ENCODE results near the gene DLX6.
A peak's percentile ranks its signal among the peaks of the same experiment; 100 is the strongest.
"Not testable (repeated sequence)": the region's sequence is repeated elsewhere in the genome, so short reads cannot be mapped to it uniquely, and the experiment has no call there.

DLX6 gene

GRCh38 chr7:97024209-97025129 is 19.1 kb downstream of the DLX6 start, which contains the start of gene DLX5:
Gene DLX5, minus strand, starts transcription at chr7:97024831. Its CDS starts 208 bp downstream, at chr7:97024623.
- H3K36me3 ChIP-seq (ENCODE audit: control insufficient read depth, insufficient read depth, low read length), result no peaks in the 10 kb centered on the region
- H3K4me3 ChIP-seq (ENCODE audit: low read length), result no peak within 1 kb of the TSS
- peaks cover 83% of the 10 kb centered on the region for H3K27me3 ChIP-seq (ENCODE audit: control insufficient read depth, insufficient read depth, low read length)
- H3K4me1 ChIP-seq (ENCODE audit: control insufficient read depth, insufficient read depth, low read length), result peaks cover 33% of the 10 kb centered on the region
- no peaks in the 10 kb centered on the region for H3K9me3 ChIP-seq (ENCODE audit: control insufficient read depth, low read length)
- no peak within 1 kb of the TSS for H3K9ac ChIP-seq (ENCODE audit: low read length)

GRCh38 chr7:97025130-97025499 is 19.8 kb downstream of the DLX6 start:
- H3K9me3 ChIP-seq (ENCODE audit: control insufficient read depth, low read length), result no peaks in the 10 kb centered on the region
- no peak overlapping the region for H3K4me3 ChIP-seq (ENCODE audit: low read length)
- no peaks in the 10 kb centered on the region for H3K36me3 ChIP-seq (ENCODE audit: control insufficient read depth, insufficient read depth, low read length)
- H3K4me1 ChIP-seq (ENCODE audit: control insufficient read depth, insufficient read depth, low read length), result peaks cover 33% of the 10 kb centered on the region
- H3K27me3 ChIP-seq (ENCODE audit: control insufficient read depth, insufficient read depth, low read length), result peaks cover 77% of the 10 kb centered on the region
- no peak overlapping the region for H3K9ac ChIP-seq (ENCODE audit: low read length)

GRCh38 chr7:97025983-97026714 is 20.8 kb downstream of the DLX6 start:
- Histone ChIP-seq H3K36me3 (ENCODE audit: control insufficient read depth, insufficient read depth, low read length) (no peaks in the 10 kb centered on the region), H3K4me3 (ENCODE audit: low read length) (no peak overlapping the region), H3K4me1 (ENCODE audit: control insufficient read depth, insufficient read depth, low read length) (peaks cover 32% of the 10 kb centered on the region), H3K27me3 (ENCODE audit: control insufficient read depth, insufficient read depth, low read length) (peaks cover 67% of the 10 kb centered on the region), H3K9me3 (ENCODE audit: control insufficient read depth, low read length) (no peaks in the 10 kb centered on the region), H3K9ac (ENCODE audit: low read length) (no peak overlapping the region)

- H3K9me3 ChIP-seq (ENCODE audit: control insufficient read depth, low read length), result no peaks in the 10 kb centered on the region
- H3K4me1 ChIP-seq (ENCODE audit: control insufficient read depth, insufficient read depth, low read length), result peaks cover 25% of the 10 kb centered on the region
- peaks cover 60% of the 10 kb centered on the region for H3K27me3 ChIP-seq (ENCODE audit: control insufficient read depth, insufficient read depth, low read length)
- H3K4me3 ChIP-seq (ENCODE audit: low read length), result peak overlapping the region; percentile 49
- H3K36me3 ChIP-seq (ENCODE audit: control insufficient read depth, insufficient read depth, low read length), result no peaks in the 10 kb centered on the region
- no peak overlapping the region for H3K9ac ChIP-seq (ENCODE audit: low read length)
Measured at GRCh38 chr7:97026715-97027426, 21.5 kb downstream of the DLX6 start.

GRCh38 chr7:97027427-97028234 is 22.3 kb downstream of the DLX6 start:
- peak overlapping the region; percentile 49 for H3K4me3 ChIP-seq (ENCODE audit: low read length)
- H3K9ac ChIP-seq (ENCODE audit: low read length), result no peak overlapping the region
- no peaks in the 10 kb centered on the region for H3K36me3 ChIP-seq (ENCODE audit: control insufficient read depth, insufficient read depth, low read length)
- H3K9me3 ChIP-seq (ENCODE audit: control insufficient read depth, low read length), result no peaks in the 10 kb centered on the region
- peaks cover 58% of the 10 kb centered on the region for H3K27me3 ChIP-seq (ENCODE audit: control insufficient read depth, insufficient read depth, low read length)
- peaks cover 23% of the 10 kb centered on the region for H3K4me1 ChIP-seq (ENCODE audit: control insufficient read depth, insufficient read depth, low read length)

GRCh38 chr7:97034213-97034852 is 29.0 kb downstream of the DLX6 start:
- H3K4me1 ChIP-seq (ENCODE audit: control insufficient read depth, insufficient read depth, low read length); H3K27me3 ChIP-seq (ENCODE audit: control insufficient read depth, insufficient read depth, low read length); H3K4me3 ChIP-seq (ENCODE audit: low read length); H3K9ac ChIP-seq (ENCODE audit: low read length); H3K9me3 ChIP-seq (ENCODE audit: control insufficient read depth, low read length); H3K36me3 ChIP-seq (ENCODE audit: control insufficient read depth, insufficient read depth, low read length): not testable (repeated sequence)

GRCh38 chr7:97039374-97040065 is 34.2 kb downstream of the DLX6 start:
- Histone ChIP-seq H3K9me3 (ENCODE audit: control insufficient read depth, low read length) (no peaks in the 10 kb centered on the region), H3K27me3 (ENCODE audit: control insufficient read depth, insufficient read depth, low read length) (peaks cover 4% of the 10 kb centered on the region), H3K9ac (ENCODE audit: low read length) (no peak overlapping the region), H3K4me3 (ENCODE audit: low read length) (no peak overlapping the region), H3K4me1 (ENCODE audit: control insufficient read depth, insufficient read depth, low read length) (no peaks in the 10 kb centered on the region), H3K36me3 (ENCODE audit: control insufficient read depth, insufficient read depth, low read length) (no peaks in the 10 kb centered on the region)

- Histone ChIP-seq H3K36me3 (ENCODE audit: control insufficient read depth, insufficient read depth, low read length) (no peaks in the 10 kb centered on the region), H3K9ac (ENCODE audit: low read length) (no peak overlapping the region), H3K4me3 (ENCODE audit: low read length) (no peak overlapping the region), H3K9me3 (ENCODE audit: control insufficient read depth, low read length) (no peaks in the 10 kb centered on the region), H3K27me3 (ENCODE audit: control insufficient read depth, insufficient read depth, low read length) (peaks cover 4% of the 10 kb centered on the region), H3K4me1 (ENCODE audit: control insufficient read depth, insufficient read depth, low read length) (no peaks in the 10 kb centered on the region)
Measured at GRCh38 chr7:97043281-97043680, 37.9 kb downstream of the DLX6 start.

Data from mucosa of stomach (tissue), 1 donor.